Hepatocyte (in vitro differentiated cells): ENCODE measurements around the gene ERCC6L2.

ENCODE experiments used
- CTCF ChIP-seq: fragments of 200-600 bp; sonication (generic); IDR thresholded peaks from 2 replicates; pipeline ENCODE4 v1.5.1; 2016; ENCODE audit warnings: antibody characterized with exemption, mild to moderate bottlenecking; ENCODE audit not compliant: poor library complexity
- EZH2 ChIP-seq: fragments of 200-600 bp; sonication (generic); IDR thresholded peaks from 2 replicates; pipeline ENCODE4 v1.6.1; 2016; ENCODE audit warnings: antibody characterized with exemption, mild to moderate bottlenecking, borderline replicate concordance

- TF ChIP-seq EZH2 (no peak), CTCF (no peak)
Observed at GRCh38 chr9:95927271-95928004, 51.9 kb downstream of the ERCC6L2 start.
